ENCODE data around the gene MECP2.

Gene MECP2

GRCh38 chrX:154068560-154068959 lies 29.0 kb downstream of the MECP2 start:
- no peak for DNase-seq (ENCODE audit: low read depth)
- no peak for TF ChIP-seq CTCF (IDR thresholded peaks at IDR 0.05; ENCODE audit: low read depth, low read length, missing control alignments)
- no peak overlapping the region for H3K4me3 ChIP-seq (ENCODE audit: low read depth, low read length)

GRCh38 chrX:154064637-154065435 lies 32.7 kb downstream of the MECP2 start:
- no peak for TF ChIP-seq CTCF (IDR thresholded peaks at IDR 0.05; ENCODE audit: low read depth, low read length, missing control alignments)
- H3K4me3 ChIP-seq (ENCODE audit: low read depth, low read length): no peak overlapping the region
- DNase-seq (ENCODE audit: low read depth): no peak

- no peak for TF ChIP-seq CTCF (IDR thresholded peaks at IDR 0.05; ENCODE audit: low read depth, low read length, missing control alignments)
- no peak overlapping the region for H3K4me3 ChIP-seq (ENCODE audit: low read depth, low read length)
- DNase-seq (ENCODE audit: low read depth): no peak
Measured at GRCh38 chrX:154063234-154063633, 34.3 kb downstream of the MECP2 start.

GRCh38 chrX:154061801-154062200 lies 35.7 kb downstream of the MECP2 start:
- H3K4me3 ChIP-seq (ENCODE audit: low read depth, low read length): no peak overlapping the region
- DNase-seq (ENCODE audit: low read depth): no peak
- TF ChIP-seq CTCF (IDR thresholded peaks at IDR 0.05; ENCODE audit: low read depth, low read length, missing control alignments): no peak

- H3K4me3 ChIP-seq (ENCODE audit: low read depth, low read length): no peak overlapping the region
- no peak for DNase-seq (ENCODE audit: low read depth)
- no peak for TF ChIP-seq CTCF (IDR thresholded peaks at IDR 0.05; ENCODE audit: low read depth, low read length, missing control alignments)
Measured at GRCh38 chrX:154059729-154060245, 37.7 kb downstream of the MECP2 start.

- no peak for DNase-seq (ENCODE audit: low read depth)
- TF ChIP-seq CTCF (IDR thresholded peaks at IDR 0.05; ENCODE audit: low read depth, low read length, missing control alignments): no peak
- H3K4me3 ChIP-seq (ENCODE audit: low read depth, low read length): no peak overlapping the region
Measured at GRCh38 chrX:154059231-154059630, 38.3 kb downstream of the MECP2 start.

Measured in GM12864 (cell line).